HG03139 (cell line): Measurements from ENCODE around the gene ACKR3.

Experiments
- ATAC-seq: cut with Tn5 transposase; IDR thresholded peaks from one replicate; pipeline ENCODE4 v1.9.1; 2021; ENCODE audit not compliant: unreplicated experiment

ACKR3 gene

GRCh38 chr2:236549165-236549564 lies 20.5 kb upstream of the ACKR3 start:
- ATAC-seq, result no peak

GRCh38 chr2:236550290-236550689 lies 19.3 kb upstream of the ACKR3 start:
- no peak for ATAC-seq

- ATAC-seq, result peak; percentile 44
Measured at GRCh38 chr2:236550701-236551465, 18.7 kb upstream of the ACKR3 start.

GRCh38 chr2:236551471-236552211 lies 18.0 kb upstream of the ACKR3 start:
- ATAC-seq, result peak; percentile 36

- no peak for ATAC-seq
Measured at GRCh38 chr2:236552212-236552542, 17.4 kb upstream of the ACKR3 start.

- no peak for ATAC-seq
Measured at GRCh38 chr2:236552581-236553363, 16.9 kb upstream of the ACKR3 start.

- ATAC-seq, result no peak
Measured at GRCh38 chr2:236553522-236553921, 16.1 kb upstream of the ACKR3 start.

- ATAC-seq, result no peak
Measured at GRCh38 chr2:236554629-236555282, 14.9 kb upstream of the ACKR3 start.

- ATAC-seq, result no peak
Measured at GRCh38 chr2:236555481-236555880, 14.1 kb upstream of the ACKR3 start.

GRCh38 chr2:236557306-236558030 lies 12.2 kb upstream of the ACKR3 start:
- no peak for ATAC-seq

- no peak for ATAC-seq
Measured at GRCh38 chr2:236558036-236558435, 11.6 kb upstream of the ACKR3 start.

GRCh38 chr2:236558993-236559978 lies 10.3 kb upstream of the ACKR3 start:
- ATAC-seq, result no peak

GRCh38 chr2:236561874-236562273 lies 7.8 kb upstream of the ACKR3 start:
- no peak for ATAC-seq

GRCh38 chr2:236562434-236562833 lies 7.2 kb upstream of the ACKR3 start:
- ATAC-seq, result no peak

GRCh38 chr2:236563953-236564352 lies 5.7 kb upstream of the ACKR3 start:
- no peak for ATAC-seq

- ATAC-seq, result no peak
Measured at GRCh38 chr2:236565212-236565611, 4.4 kb upstream of the ACKR3 start.

- ATAC-seq, result no peak
Measured at GRCh38 chr2:236565879-236566402, 3.7 kb upstream of the ACKR3 start.

- no peak for ATAC-seq
Measured at GRCh38 chr2:236566596-236566995, 3.0 kb upstream of the ACKR3 start.
